ENCODE measurements around the gene RBFOX2.
"Not testable (repeated sequence)": the region's sequence is repeated elsewhere in the genome, so short reads cannot be mapped to it uniquely, and the experiment has no call there.

Gene RBFOX2

GRCh38 chr22:36028646-36029405 lies at the start of gene RBFOX2:
Gene RBFOX2 (minus strand): TSS chr22:36028824. CDS start chr22:36028425, 399 bp downstream.
- peak; percentile 26 to 32 for DNase-seq (ENCODE audit: low read depth in 2 of 2)

GRCh38 chr22:36077271-36077670 lies 48.6 kb upstream of the RBFOX2 start:
- no peak for DNase-seq (ENCODE audit: low read depth in 2 of 2)

GRCh38 chr22:36075724-36076123 lies 47.1 kb upstream of the RBFOX2 start:
- DNase-seq (ENCODE audit: low read depth in 2 of 2), result no peak

GRCh38 chr22:36075230-36075629 lies 46.6 kb upstream of the RBFOX2 start:
- DNase-seq (ENCODE audit: low read depth in 2 of 2), result no peak

GRCh38 chr22:36073476-36073875 lies 44.9 kb upstream of the RBFOX2 start:
- DNase-seq (ENCODE audit: low read depth in 2 of 2), result no peak

GRCh38 chr22:36070645-36071044 lies 42.0 kb upstream of the RBFOX2 start:
- not testable (repeated sequence) for DNase-seq (ENCODE audit: low read depth in 2 of 2)

- no peak for DNase-seq (ENCODE audit: low read depth in 2 of 2)
Observed at GRCh38 chr22:36069368-36069767, 40.7 kb upstream of the RBFOX2 start.

GRCh38 chr22:36068776-36069344 lies 40.2 kb upstream of the RBFOX2 start:
- DNase-seq (ENCODE audit: low read depth in 2 of 2), result no peak

- no peak for DNase-seq (ENCODE audit: low read depth in 2 of 2)
Observed at GRCh38 chr22:36067235-36067558, 38.6 kb upstream of the RBFOX2 start.

GRCh38 chr22:36065775-36066544 lies 37.3 kb upstream of the RBFOX2 start:
- DNase-seq (ENCODE audit: low read depth in 2 of 2), result peak; percentile 32 to 33

- no peak for DNase-seq (ENCODE audit: low read depth in 2 of 2)
Observed at GRCh38 chr22:36065462-36065774, 36.8 kb upstream of the RBFOX2 start.

GRCh38 chr22:36064358-36064757 lies 35.7 kb upstream of the RBFOX2 start:
- no peak for DNase-seq (ENCODE audit: low read depth in 2 of 2)

GRCh38 chr22:36056980-36057379 lies 28.4 kb upstream of the RBFOX2 start:
- DNase-seq (ENCODE audit: low read depth in 2 of 2), result no peak

GRCh38 chr22:36055376-36056295 lies 27.0 kb upstream of the RBFOX2 start:
- no peak for DNase-seq (ENCODE audit: low read depth in 2 of 2)

GRCh38 chr22:36054446-36054845 lies 25.8 kb upstream of the RBFOX2 start:
- not testable (repeated sequence) for DNase-seq (ENCODE audit: low read depth in 2 of 2)

- no peak for DNase-seq (ENCODE audit: low read depth in 2 of 2)
Observed at GRCh38 chr22:36053242-36054147, 24.9 kb upstream of the RBFOX2 start.

GRCh38 chr22:36052505-36052941 lies 23.9 kb upstream of the RBFOX2 start:
- no peak for DNase-seq (ENCODE audit: low read depth in 2 of 2)

- no peak for DNase-seq (ENCODE audit: low read depth in 2 of 2)
Observed at GRCh38 chr22:36049678-36049997, 21.0 kb upstream of the RBFOX2 start.

- no peak for DNase-seq (ENCODE audit: low read depth in 2 of 2)
Observed at GRCh38 chr22:36048911-36049677, 20.5 kb upstream of the RBFOX2 start.

- DNase-seq (ENCODE audit: low read depth in 2 of 2), result not testable (repeated sequence)
Observed at GRCh38 chr22:36044517-36044916, 15.9 kb upstream of the RBFOX2 start.

Data from stimulated activated CD8-positive, alpha-beta memory T cell treated with anti-CD3 and anti-CD28 coated beads, Interleukin-7, amount 100 ng/mL, for 1 hour (primary cell).